Measurements from ENCODE around the gene GIMAP6. TPM values are rescaled to one million over a fixed set of nuclear protein-coding genes. Genes with fewer than 3 reads are reported as not detected.

GIMAP6 gene
- total and polyA plus RNA-seq, 7 donors, result 8.2 to 21.8 (median 11.6) TPM

DNA sequence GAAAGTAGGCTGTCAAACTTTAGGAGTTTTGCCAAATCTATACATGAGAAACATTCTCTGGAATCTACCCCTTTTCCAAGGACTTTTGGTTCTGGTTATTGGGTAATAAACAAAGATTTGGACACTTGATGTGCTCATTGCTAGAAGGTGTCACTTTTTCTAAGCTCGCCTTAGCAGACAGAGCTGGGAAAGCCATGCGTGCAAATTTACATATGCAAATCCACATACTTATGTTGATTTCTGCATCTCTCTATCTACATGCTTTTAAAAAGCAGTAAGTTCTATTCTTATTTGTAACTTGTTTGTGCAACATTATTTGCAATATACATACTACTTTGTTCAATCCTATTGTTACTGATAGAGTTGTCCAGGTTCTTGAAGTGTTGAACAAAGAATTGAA lies 22.5 kb upstream of the GIMAP6 start:
- TF ChIP-seq, protein P1, sequence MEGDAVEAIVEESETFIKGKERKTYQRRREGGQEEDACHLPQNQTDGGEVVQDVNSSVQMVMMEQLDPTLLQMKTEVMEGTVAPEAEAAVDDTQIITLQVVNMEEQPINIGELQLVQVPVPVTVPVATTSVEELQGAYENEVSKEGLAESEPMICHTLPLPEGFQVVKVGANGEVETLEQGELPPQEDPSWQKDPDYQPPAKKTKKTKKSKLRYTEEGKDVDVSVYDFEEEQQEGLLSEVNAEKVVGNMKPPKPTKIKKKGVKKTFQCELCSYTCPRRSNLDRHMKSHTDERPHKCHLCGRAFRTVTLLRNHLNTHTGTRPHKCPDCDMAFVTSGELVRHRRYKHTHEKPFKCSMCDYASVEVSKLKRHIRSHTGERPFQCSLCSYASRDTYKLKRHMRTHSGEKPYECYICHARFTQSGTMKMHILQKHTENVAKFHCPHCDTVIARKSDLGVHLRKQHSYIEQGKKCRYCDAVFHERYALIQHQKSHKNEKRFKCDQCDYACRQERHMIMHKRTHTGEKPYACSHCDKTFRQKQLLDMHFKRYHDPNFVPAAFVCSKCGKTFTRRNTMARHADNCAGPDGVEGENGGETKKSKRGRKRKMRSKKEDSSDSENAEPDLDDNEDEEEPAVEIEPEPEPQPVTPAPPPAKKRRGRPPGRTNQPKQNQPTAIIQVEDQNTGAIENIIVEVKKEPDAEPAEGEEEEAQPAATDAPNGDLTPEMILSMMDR (IDR thresholded peaks at IDR 0.05), result no peak
- peaks cover 0 to 2% (median 0%) of the 10 kb centered on the region in 3 donors for H3K27me3 ChIP-seq (ENCODE audit: insufficient read depth in 3 of 3, low read length in 2 of 3)
- DNase-seq (no peak), ATAC-seq (no peak)
- intact Hi-C loops (cut with DNase I), result no loop called here
- H3K4me3 ChIP-seq, result no peak overlapping the region
- H3K27ac ChIP-seq, result no peak overlapping the region
- H3K36me3 ChIP-seq (ENCODE audit: insufficient read depth in 1 of 2, low read depth in 1 of 2), result no peaks in the 10 kb centered on the region
- 76 to 79% (median 78%) methylated on average over 2 of the region's 2 CpGs for WGBS, 3 donors
- no peaks in the 10 kb centered on the region for H3K9me3 ChIP-seq
- no peaks in the 10 kb centered on the region for H3K4me1 ChIP-seq

DNA sequence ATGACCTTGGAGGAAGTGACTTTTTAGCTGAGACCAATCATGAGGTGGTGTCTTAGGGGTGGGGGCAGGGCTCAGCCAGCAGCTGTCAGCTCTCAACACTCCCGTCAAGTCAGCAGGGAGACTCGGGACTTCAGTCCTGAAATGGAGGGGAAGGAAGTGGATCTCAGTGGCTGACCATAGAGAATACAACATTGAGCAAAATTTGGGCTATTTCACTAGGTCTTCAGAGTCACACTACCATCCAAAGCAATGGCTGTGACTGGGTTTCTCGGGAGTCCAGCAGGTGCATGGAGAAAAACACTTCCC lies 16.8 kb upstream of the GIMAP6 start:
- 12 to 39% (median 39%) methylated on average over 3 of the region's 3 CpGs for WGBS, 3 donors
- no peaks in the 10 kb centered on the region for H3K36me3 ChIP-seq (ENCODE audit: insufficient read depth in 1 of 2, low read depth in 1 of 2)
- ATAC-seq (no peak), DNase-seq (no peak)
- no peaks in the 10 kb centered on the region for H3K9me3 ChIP-seq
- H3K27me3 ChIP-seq (ENCODE audit: insufficient read depth in 3 of 3, low read length in 2 of 3), result no peaks in the 10 kb centered on the region
- intact Hi-C loops (cut with DNase I), result no loop called here
- H3K4me3 ChIP-seq, result no peak overlapping the region
- no peaks in the 10 kb centered on the region for H3K4me1 ChIP-seq
- TF ChIP-seq, protein P1 (IDR thresholded peaks at IDR 0.05), result no peak
- no peak overlapping the region for H3K27ac ChIP-seq

DNA sequence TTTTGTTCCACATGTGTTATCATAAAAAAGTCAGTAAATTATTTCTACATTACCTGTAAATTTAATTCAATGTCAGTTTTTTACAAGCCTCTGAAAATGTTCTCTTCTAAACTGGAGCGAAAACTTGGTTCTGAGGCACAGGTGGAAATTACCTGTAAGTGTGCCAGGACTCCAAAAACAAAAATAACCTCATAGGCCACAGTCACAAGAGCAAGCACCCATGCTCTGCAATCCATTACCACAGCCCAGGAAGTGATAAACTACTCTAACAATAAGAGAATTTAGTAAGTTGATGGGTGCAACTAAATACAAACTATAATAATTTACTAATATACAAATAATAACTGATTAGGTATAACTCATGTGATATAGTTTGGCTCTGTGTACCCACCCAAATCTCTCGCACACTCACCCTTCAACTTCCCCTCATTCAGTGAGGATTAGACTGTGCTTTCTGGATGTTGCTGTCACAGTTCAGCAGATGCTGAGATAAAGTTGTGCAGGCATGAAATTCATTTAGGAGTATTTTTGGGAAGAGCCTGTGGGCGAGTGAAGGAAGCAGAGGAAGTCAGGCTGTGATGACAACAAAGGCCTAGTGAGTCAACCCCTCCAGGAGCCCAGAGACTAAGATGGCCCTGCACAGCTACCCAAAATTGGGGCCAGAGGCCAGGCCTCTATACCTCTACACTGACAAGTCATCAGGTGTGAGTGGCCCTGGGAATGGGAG lies 16.3 kb upstream of the GIMAP6 start:
- 61 to 69% (median 66%) methylated on average over 3 of the region's 3 CpGs for WGBS, 3 donors
- no peaks in the 10 kb centered on the region for H3K4me1 ChIP-seq
- intact Hi-C loops (cut with DNase I), result no loop called here
- no peaks in the 10 kb centered on the region for H3K27me3 ChIP-seq (ENCODE audit: insufficient read depth in 3 of 3, low read length in 2 of 3)
- H3K9me3 ChIP-seq, result no peaks in the 10 kb centered on the region
- TF ChIP-seq, protein P1 (IDR thresholded peaks at IDR 0.05), result no peak
- DNase-seq (no peak), ATAC-seq (no peak)
- H3K4me3 ChIP-seq, result no peak overlapping the region
- no peaks in the 10 kb centered on the region for H3K36me3 ChIP-seq (ENCODE audit: insufficient read depth in 1 of 2, low read depth in 1 of 2)
- H3K27ac ChIP-seq, result no peak overlapping the region

DNA sequence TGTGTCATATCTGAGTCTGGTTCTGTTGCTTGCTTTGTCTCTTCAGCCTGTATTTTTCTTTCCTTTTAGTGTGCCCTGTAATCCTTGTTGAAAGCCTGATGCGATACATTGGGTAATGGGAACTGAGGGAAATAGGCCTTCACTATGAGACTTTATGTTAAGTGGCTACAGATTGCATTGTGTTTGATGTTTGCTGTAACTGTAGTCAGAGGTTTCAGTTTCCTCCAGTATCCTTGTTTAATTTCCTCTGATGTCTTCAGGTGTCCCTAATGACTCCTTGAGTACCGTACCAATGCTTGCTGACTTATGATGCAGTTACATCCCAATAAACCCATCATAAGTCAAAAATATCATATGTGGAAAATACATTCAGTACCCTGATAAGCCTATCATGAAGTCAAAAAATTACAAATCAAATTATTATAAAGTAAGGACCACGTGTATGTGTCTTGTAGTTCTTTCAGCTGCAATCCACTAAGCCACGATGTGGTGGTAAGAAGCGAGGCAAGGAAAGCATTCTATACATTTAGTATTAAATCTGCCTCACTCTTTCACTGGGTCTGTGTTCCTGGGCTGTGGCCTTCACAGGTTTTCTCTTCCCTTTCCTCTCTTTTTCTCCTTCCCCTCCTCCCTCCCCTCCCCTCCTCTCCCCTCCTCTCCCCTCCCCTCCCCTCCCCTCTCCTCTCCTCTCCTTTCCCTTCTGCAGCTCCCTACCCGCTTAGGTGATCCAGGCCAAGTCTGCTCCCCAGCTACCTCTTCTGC lies 13.3 kb upstream of the GIMAP6 start:
- DNase-seq (no peak), ATAC-seq (no peak)
- no peak overlapping the region for H3K27ac ChIP-seq
- no peaks in the 10 kb centered on the region for H3K9me3 ChIP-seq
- no peak overlapping the region for H3K4me3 ChIP-seq
- no peaks in the 10 kb centered on the region for H3K27me3 ChIP-seq (ENCODE audit: insufficient read depth in 3 of 3, low read length in 2 of 3)
- no peaks in the 10 kb centered on the region for H3K4me1 ChIP-seq
- no peaks in the 10 kb centered on the region for H3K36me3 ChIP-seq (ENCODE audit: insufficient read depth in 1 of 2, low read depth in 1 of 2)
- WGBS, 3 donors, result 70 to 82% (median 80%) methylated on average over 5 to 6 of the region's 6 CpGs
- TF ChIP-seq, protein P1 (IDR thresholded peaks at IDR 0.05), result no peak
- intact Hi-C loops (cut with DNase I), result no loop called here

Data from psoas muscle (tissue), 8 donors.